GM10248 (cell line): ENCODE results near the gene FOXK2.

ENCODE experiments used
- CTCF ChIA-PET: fragments of 300-600 bp; sonication (Branson Sonifier 250); formaldehyde crosslinking; extraction: SDS; loops from one replicate; lab custom pipeline; 2021; ENCODE audit warnings: antibody characterized with exemption; lab: Yijun Ruan, JAX
- POLR2A ChIA-PET: fragments of 350-650 bp; sonication (Branson Sonifier 250); formaldehyde crosslinking; extraction: SDS; loops from one replicate; lab custom pipeline; 2020; ENCODE audit warnings: antibody characterized with exemption; lab: Yijun Ruan, JAX
- DNase-seq: peaks from one replicate; pipeline ENCODE4 v3.0.0; 2012; ENCODE audit errors: extremely low spot score
- TF ChIP-seq, protein P1 (sequence below): IDR thresholded peaks from 2 replicates; pipeline ENCODE4 v1.5.1; 2012; ENCODE audit warnings: mild to moderate bottlenecking, low read depth; ENCODE audit errors: extremely low read depth, missing control alignments, control extremely low read depth

Gene FOXK2

DNA sequence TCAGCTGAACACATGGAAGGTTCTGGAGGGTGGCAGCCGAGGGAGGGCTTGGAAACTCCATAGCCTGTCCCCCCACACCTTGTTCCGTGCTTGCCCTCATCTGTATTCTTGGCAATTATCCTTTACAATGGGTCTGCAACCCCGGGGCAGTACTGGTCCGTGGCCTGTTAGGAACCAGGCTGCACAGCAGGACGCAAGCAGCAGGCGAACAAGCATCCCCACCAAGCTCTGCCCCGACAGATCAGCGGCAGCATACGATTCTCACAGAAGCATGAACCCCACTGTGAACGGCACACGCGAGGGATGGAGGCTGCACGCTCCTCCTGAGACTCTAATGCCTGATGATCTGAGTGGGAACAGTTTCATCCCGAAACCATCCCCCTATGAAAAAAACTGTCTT lies 122.5 kb downstream of the FOXK2 start:
- ChIA-PET CTCF (interaction anchor here (1.3 kb wide), 1 partner anchor 10 kb away, joined by 6 read pairs; no protein-coding TSS in a partner anchor), POLR2A (no interaction called here)
- TF ChIP-seq, protein P1, sequence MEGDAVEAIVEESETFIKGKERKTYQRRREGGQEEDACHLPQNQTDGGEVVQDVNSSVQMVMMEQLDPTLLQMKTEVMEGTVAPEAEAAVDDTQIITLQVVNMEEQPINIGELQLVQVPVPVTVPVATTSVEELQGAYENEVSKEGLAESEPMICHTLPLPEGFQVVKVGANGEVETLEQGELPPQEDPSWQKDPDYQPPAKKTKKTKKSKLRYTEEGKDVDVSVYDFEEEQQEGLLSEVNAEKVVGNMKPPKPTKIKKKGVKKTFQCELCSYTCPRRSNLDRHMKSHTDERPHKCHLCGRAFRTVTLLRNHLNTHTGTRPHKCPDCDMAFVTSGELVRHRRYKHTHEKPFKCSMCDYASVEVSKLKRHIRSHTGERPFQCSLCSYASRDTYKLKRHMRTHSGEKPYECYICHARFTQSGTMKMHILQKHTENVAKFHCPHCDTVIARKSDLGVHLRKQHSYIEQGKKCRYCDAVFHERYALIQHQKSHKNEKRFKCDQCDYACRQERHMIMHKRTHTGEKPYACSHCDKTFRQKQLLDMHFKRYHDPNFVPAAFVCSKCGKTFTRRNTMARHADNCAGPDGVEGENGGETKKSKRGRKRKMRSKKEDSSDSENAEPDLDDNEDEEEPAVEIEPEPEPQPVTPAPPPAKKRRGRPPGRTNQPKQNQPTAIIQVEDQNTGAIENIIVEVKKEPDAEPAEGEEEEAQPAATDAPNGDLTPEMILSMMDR = no peak
- DNase-seq = no peak

DNA sequence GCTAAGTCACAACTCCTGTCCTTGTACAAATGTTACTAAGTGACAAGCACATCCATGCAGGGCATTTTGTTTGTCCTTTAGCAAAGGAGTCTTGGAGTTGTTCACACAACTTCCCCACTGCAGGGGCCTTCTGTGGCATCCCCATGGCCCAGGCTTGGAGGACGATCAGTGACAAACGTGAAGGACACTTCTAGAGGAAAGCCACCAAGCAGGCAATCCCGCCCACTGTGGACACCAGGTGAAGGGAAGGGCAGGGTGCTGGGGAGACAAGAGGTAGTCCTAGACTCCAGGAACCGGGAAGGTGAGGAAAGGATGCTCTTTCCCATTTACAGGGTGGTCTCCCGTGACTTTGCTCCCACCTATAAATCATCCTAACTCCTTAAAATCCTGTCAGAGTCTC lies 124.6 kb downstream of the FOXK2 start:
- TF ChIP-seq, protein P1 = no peak
- ChIA-PET CTCF (no interaction called here), POLR2A (no interaction called here)
- no peak for DNase-seq

DNA sequence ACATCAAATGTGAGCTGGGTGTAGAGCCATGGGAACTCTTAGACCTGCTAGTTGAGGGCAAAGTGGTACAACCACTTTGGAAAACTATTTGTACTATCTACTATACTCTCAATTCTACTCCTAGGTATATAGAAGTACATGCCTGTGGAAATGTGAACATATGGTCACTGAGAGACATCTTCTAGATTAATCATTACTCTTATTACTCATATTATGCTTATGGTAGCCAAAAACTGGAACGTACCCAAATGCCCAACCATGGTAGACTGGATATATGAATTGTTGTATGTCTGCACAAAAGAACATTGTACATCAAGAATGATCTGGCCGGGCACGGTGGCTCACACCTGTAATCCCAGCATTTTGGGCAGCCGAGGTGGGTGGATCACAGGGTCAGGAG lies 126.0 kb downstream of the FOXK2 start:
- ChIA-PET CTCF (no interaction called here), POLR2A (no interaction called here)
- TF ChIP-seq, protein P1 = no peak
- DNase-seq = no peak

DNA sequence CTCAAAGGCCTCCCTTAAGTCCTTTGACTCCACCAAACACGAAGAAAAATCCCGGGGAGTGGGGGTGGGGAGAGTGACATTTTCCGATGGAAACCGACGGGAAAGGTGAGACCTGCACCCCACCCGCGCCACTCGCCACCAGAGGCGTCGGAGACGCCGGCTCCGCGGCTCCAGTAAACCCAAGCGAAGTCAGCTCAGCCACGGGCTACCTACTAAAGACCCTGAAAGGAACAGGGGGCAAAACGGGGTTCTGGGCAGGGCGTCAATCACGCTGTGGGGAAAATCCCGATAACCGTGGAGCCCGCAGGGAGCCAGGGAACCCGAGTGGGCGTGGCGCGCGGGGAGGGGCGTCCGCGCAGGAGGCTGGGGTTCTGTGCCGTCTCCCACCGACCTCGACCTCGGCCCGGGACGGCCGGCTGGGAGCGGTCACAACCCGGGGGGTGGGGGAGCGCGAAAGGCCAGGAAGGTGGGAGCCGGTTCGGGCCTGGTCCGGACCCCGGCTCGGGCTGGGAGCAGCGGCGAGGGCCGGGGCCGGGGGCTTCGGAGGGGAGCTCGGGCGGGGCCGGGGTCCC lies 128.1 kb downstream of the FOXK2 start:
- DNase-seq = peak; percentile 53
- CTCF ChIA-PET = no interaction called here
- TF ChIP-seq, protein P1 = peak; percentile 7
- POLR2A ChIA-PET = no interaction called here

DNA sequence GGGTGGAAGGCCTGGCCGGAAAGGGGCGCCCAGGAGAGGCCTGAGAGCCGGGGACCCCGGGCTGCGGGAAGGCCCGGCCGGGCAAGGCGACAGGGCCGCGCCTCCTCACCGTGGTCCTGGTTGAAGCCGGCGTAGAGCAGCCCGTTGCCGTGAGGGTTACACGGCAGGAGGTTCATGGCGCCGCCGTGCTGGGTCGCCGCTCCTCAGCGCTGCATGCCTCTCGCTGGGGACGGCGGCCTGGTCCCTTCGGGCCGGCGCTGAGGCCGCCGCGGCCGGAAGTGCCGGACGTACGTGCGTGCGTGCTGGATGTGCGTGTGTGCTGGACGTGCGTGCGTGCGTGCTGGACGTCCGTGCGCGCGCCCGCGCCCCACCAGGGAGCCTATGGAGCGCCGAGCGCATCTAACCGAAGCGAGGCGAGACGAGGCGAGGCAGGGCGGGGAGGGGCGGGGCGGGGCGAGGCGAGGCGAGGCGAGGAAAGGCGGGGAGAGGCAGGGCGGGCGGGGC lies 128.7 kb downstream of the FOXK2 start, which contains the start of gene WDR45B:
Gene WDR45B, minus strand, starts transcription at position 280 of the 504 bp plus-strand sequence. Its CDS starts 104 bp downstream, at position 176.
- CTCF ChIA-PET = interaction anchor here (0.7 kb wide), 1 partner anchor 20 kb away, joined by 3 read pairs; no protein-coding TSS in a partner anchor
- peak; percentile 99 for DNase-seq
- TF ChIP-seq, protein P1 = no peak
- POLR2A ChIA-PET = no interaction called here

DNA sequence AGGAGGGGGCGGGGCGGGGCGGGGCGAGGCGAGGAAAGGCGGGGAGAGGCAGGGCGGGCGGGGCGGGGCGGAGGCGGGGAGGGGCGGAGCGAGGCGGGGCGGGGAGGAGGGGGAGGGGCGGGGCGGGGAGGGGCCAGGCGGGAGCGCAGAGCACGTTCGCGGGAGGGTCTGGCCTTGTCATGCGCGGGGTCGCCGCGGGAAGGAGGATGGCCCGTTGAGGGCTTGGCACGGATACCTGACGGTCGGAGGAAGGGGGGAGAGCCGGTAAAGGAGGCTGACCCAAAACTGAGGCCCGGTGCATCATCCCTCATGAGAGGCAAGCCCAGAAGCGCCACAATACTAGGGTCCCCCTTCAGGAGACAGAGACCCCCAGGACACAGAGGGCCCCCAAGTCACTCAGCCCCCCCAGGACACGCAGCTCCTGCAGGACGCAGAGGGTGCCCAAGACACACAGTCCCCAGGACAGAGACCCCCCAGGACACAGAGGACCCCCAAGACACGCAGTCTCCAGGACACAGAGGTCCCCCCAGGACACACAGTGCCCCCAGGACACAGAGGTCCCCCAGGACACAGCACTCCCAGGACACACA lies 129.3 kb downstream of the FOXK2 start:
- DNase-seq = peak; percentile 79
- ChIA-PET CTCF (interaction anchor here (0.7 kb wide), 1 partner anchor 20 kb away, joined by 3 read pairs; no protein-coding TSS in a partner anchor), POLR2A (no interaction called here)
- TF ChIP-seq, protein P1 = no peak
